Measurements from ENCODE around the gene NAGK. TPM values are rescaled to one million over a fixed set of nuclear protein-coding genes. Genes with fewer than 3 reads are reported as not detected.

Gene NAGK
- total RNA-seq, 2 donors from 2014 or later, result 72.6 to 80.8 TPM

DNA sequence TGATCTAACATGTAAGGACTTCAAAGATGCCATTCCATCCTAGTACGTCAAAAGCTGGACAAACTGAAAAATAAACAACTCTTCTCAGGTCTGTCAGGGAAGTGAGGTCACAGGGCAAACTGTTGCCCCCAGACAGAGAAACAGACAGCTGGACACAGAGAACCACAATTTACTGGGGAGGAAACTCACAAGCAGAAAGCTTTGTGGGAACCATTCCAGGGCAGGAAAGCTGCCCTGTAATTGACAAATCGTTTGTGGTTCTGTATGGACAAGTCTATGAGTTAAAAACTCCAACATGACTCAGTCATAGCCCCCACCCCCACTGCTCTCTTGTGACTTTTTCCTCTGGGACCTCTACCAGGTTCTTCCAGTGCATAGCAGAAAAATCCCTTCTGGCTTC is 33.2 kb downstream of the NAGK start:
- TF ChIP-seq, protein P1, sequence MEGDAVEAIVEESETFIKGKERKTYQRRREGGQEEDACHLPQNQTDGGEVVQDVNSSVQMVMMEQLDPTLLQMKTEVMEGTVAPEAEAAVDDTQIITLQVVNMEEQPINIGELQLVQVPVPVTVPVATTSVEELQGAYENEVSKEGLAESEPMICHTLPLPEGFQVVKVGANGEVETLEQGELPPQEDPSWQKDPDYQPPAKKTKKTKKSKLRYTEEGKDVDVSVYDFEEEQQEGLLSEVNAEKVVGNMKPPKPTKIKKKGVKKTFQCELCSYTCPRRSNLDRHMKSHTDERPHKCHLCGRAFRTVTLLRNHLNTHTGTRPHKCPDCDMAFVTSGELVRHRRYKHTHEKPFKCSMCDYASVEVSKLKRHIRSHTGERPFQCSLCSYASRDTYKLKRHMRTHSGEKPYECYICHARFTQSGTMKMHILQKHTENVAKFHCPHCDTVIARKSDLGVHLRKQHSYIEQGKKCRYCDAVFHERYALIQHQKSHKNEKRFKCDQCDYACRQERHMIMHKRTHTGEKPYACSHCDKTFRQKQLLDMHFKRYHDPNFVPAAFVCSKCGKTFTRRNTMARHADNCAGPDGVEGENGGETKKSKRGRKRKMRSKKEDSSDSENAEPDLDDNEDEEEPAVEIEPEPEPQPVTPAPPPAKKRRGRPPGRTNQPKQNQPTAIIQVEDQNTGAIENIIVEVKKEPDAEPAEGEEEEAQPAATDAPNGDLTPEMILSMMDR (conservative IDR thresholded peaks at IDR 0.05), result no peak

DNA sequence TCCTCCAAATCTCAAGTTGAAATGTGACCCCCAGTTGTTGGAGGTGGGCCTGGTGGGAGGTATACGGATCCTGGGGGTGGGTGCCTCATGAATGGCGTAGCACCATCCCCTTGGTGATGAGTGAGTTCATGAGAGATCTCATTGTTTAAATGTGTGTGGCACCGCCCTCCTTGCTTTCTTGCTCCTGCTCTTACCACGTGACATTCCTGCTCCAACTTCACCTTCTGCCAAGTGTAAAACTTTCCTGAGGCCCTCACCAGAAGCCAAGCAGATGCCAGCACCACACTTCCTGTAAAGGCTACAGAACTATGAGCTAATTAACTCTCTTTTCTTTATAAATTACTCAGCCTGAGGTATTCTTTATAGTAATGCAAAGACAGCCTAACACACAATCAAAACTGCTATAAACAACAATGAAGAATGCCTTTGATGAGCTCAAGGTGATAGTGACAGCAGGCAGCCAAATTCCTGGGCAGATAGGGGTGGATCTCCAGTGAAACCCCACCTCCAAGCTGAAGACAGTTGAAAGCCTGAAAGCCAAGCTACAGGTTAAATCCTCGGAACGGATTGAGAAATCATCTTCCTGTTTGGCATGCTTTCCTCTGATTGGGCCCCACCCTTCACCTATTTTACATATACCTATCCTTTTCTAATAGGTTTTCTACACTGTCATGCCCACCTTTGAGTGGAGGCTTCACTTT is 34.7 kb downstream of the NAGK start:
- WGBS, 2 experiments (ENCODE audit: insufficient coverage in 1 of 2, insufficient read length in 1 of 2), result 58 to 72% methylated on average over 3 to 6 of the region's 6 CpGs
- Histone ChIP-seq H3K27ac (ENCODE audit: low read depth, low read length) (no peak overlapping the region), H3K4me1 (ENCODE audit: control insufficient read depth, insufficient read depth, low read length) (no peaks in the 10 kb centered on the region), H3K36me3 (ENCODE audit: control insufficient read depth, insufficient read depth, low read length) (no peaks in the 10 kb centered on the region), H3K9me3 (ENCODE audit: control insufficient read depth, low read length) (peaks cover 46% of the 10 kb centered on the region), H3K27me3 (ENCODE audit: control insufficient read depth, insufficient read depth, low read length, poor library complexity, severe bottlenecking) (no peaks in the 10 kb centered on the region), H3K4me3 (ENCODE audit: low read length) (peak overlapping the region; percentile 32), H3K9ac (ENCODE audit: extremely low read depth, low read length, poor library complexity, severe bottlenecking) (peak overlapping the region; percentile 45)
- peaks cover 20% of the 10 kb centered on the region for H3K4me1 Mint-ChIP-seq
- H3K4me3 Mint-ChIP-seq, result no peak overlapping the region
- H3K9me3 Mint-ChIP-seq, result peaks cover 11% of the 10 kb centered on the region
- peak overlapping the region; percentile 88 for H3K27ac Mint-ChIP-seq
- TF ChIP-seq, protein P1 (conservative IDR thresholded peaks at IDR 0.05), result no peak
- H3K36me3 Mint-ChIP-seq (ENCODE audit: low read depth), result peaks cover 1% of the 10 kb centered on the region
- no peaks in the 10 kb centered on the region for H3K27me3 Mint-ChIP-seq (ENCODE audit: insufficient read depth)
- DNase-seq, result peak; percentile 90

More for the DNA sequence above, 33.2 kb downstream of the NAGK start:
- 87 to 100% methylated on average over 1 to 2 of the region's 2 CpGs for WGBS, 2 experiments (ENCODE audit: insufficient coverage in 1 of 2, insufficient read length in 1 of 2)
- Mint-ChIP-seq H3K27me3 (ENCODE audit: insufficient read depth) (no peaks in the 10 kb centered on the region), H3K9me3 (peaks cover 11% of the 10 kb centered on the region), H3K36me3 (ENCODE audit: low read depth) (peaks cover 1% of the 10 kb centered on the region), H3K4me1 (peaks cover 20% of the 10 kb centered on the region), H3K4me3 (no peak overlapping the region), H3K27ac (no peak overlapping the region)
- no peaks in the 10 kb centered on the region for H3K27me3 ChIP-seq (ENCODE audit: control insufficient read depth, insufficient read depth, low read length, poor library complexity, severe bottlenecking)
- H3K4me1 ChIP-seq (ENCODE audit: control insufficient read depth, insufficient read depth, low read length), result no peaks in the 10 kb centered on the region
- no peaks in the 10 kb centered on the region for H3K36me3 ChIP-seq (ENCODE audit: control insufficient read depth, insufficient read depth, low read length)
- H3K4me3 ChIP-seq (ENCODE audit: low read length), result peak overlapping the region; percentile 24
- H3K27ac ChIP-seq (ENCODE audit: low read depth, low read length), result no peak overlapping the region
- H3K9ac ChIP-seq (ENCODE audit: extremely low read depth, low read length, poor library complexity, severe bottlenecking), result no peak overlapping the region
- DNase-seq, result no peak
- H3K9me3 ChIP-seq (ENCODE audit: control insufficient read depth, low read length), result peaks cover 46% of the 10 kb centered on the region

- Histone ChIP-seq H3K9ac (ENCODE audit: extremely low read depth, low read length, poor library complexity, severe bottlenecking) (no peak overlapping the region), H3K9me3 (ENCODE audit: control insufficient read depth, low read length) (peaks cover 46% of the 10 kb centered on the region), H3K27me3 (ENCODE audit: control insufficient read depth, insufficient read depth, low read length, poor library complexity, severe bottlenecking) (no peaks in the 10 kb centered on the region), H3K4me3 (ENCODE audit: low read length) (peak overlapping the region; percentile 32), H3K36me3 (ENCODE audit: control insufficient read depth, insufficient read depth, low read length) (peaks cover 3% of the 10 kb centered on the region), H3K4me1 (ENCODE audit: control insufficient read depth, insufficient read depth, low read length) (no peaks in the 10 kb centered on the region), H3K27ac (ENCODE audit: low read depth, low read length) (no peak overlapping the region)
- Mint-ChIP-seq H3K4me1 (peaks cover 20% of the 10 kb centered on the region), H3K4me3 (no peak overlapping the region), H3K9me3 (peaks cover 11% of the 10 kb centered on the region), H3K36me3 (ENCODE audit: low read depth) (peaks cover 1% of the 10 kb centered on the region), H3K27me3 (ENCODE audit: insufficient read depth) (no peaks in the 10 kb centered on the region), H3K27ac (no peak overlapping the region)
- DNase-seq, result no peak
- WGBS, 2 experiments (ENCODE audit: insufficient coverage in 1 of 2, insufficient read length in 1 of 2), result 73 to 94% methylated on average over 3 to 5 of the region's 5 CpGs
- TF ChIP-seq, protein P1 (conservative IDR thresholded peaks at IDR 0.05), result no peak
These were observed 35.4 kb downstream of the NAGK start for GRCh38 chr2:71103809-71104208.
